ENCODE results near the gene THAP7. TPM values are rescaled to one million over a fixed set of nuclear protein-coding genes. Genes with fewer than 3 reads are reported as not detected.

Gene THAP7
- total and polyA plus RNA-seq, 2 donors (not counting 1 experiment from before 2014, with no cell fraction given), result 37.7 to 70.1 TPM

DNA sequence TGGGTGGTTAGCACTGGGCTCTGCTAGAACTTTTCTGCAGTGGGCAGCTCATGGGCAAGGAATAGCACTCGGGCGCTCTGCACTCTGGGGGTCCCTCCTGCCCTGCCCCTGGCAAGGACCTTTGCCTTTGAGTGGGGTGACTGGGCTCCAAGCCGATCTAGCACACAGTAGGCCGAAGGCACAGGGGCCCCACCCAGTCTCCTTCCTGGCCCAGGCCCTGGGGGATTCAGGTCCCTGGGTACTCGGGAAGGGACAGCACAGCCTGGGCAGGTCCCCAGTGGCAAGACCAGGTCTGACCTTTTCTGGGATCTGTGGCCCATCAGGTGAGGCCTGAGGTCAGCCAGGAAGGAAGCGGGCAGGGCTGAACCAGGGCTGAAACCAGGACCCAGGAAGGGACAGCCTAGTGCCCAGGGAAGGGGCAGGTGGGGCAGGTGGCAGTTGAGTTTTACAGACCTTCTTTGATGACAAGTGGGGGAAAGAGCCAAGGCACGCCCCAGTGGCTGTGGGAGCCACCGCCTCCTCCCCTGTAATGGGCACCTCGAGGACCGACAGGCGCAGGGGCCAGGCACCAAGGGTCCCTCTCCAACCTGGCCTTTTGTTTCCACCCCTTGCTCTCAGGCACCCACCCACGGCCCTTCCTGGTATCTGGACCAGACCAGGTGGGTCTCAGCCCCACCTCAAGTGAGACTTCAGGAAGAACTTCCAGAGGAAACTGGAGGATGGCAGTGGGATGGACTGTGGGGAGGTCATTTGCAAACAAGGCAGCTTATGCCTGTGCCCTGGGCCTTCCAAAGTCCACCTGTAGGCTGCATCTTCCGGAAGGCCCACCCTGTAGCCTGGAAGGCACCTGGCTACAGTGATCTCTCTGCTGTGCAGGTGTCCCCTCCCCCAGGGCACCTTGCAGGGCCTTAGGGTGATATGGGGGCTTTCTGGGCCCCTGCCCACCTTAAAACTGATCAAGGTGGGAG lies 35.7 kb downstream of the THAP7 start:
- H3K4me1 ChIP-seq (ENCODE audit: control insufficient read depth in 2 of 2, insufficient read depth in 2 of 2, low read length in 2 of 2), result peaks cover 36 to 54% of the 10 kb centered on the region in 2 donors
- ATAC-seq (ENCODE audit: low read depth), result no peak
- Mint-ChIP-seq H3K4me1 (peaks cover 46% of the 10 kb centered on the region), H3K27ac (peak overlapping the region; percentile 56), H3K4me3 (peak overlapping the region; percentile 70), H3K9me3 (ENCODE audit: insufficient read depth) (no peaks in the 10 kb centered on the region), H3K27me3 (peaks cover 3% of the 10 kb centered on the region)
- peak overlapping the region; percentile 79 for H2AFZ ChIP-seq (ENCODE audit: insufficient read depth, low read depth, low read length, poor library complexity, severe bottlenecking)
- intact Hi-C loops (cut with micrococcal nuclease), result no loop called here
- no peaks in the 10 kb centered on the region for H4K20me1 ChIP-seq (ENCODE audit: control insufficient read depth, insufficient read depth, low read length, poor library complexity, severe bottlenecking)
- CTCF ChIA-PET, result no interaction called here
- no peaks in the 10 kb centered on the region for H3K36me3 ChIP-seq (replicated peaks in 1 of 2; ENCODE audit: control extremely low read depth in 1 of 2, control insufficient read depth in 1 of 2, extremely low read depth in 1 of 2, insufficient read depth in 2 of 2, low read length in 1 of 2)
- H3K79me2 ChIP-seq (ENCODE audit: control insufficient read depth, insufficient read depth, low read length), result no peaks in the 10 kb centered on the region
- no peak for DNase-seq
- H3K9me3 ChIP-seq (ENCODE audit: control extremely low read depth in 1 of 3, control insufficient read depth in 2 of 3, insufficient read depth in 1 of 3, low read length in 2 of 3), result no peaks in the 10 kb centered on the region
- TF ChIP-seq EZH2 (IDR thresholded peaks at IDR 0.05; ENCODE audit: borderline replicate concordance, insufficient read depth, low read depth, low read length, poor library complexity, severe bottlenecking), result no peak
- TF ChIP-seq CTCF (IDR thresholded peaks at IDR 0.05), result no peak
- POLR2A ChIA-PET, result no interaction called here
- H3K9ac ChIP-seq (ENCODE audit: low read length), result no peak overlapping the region
- no peak overlapping the region for H3K27ac ChIP-seq (ENCODE audit: low read length in 2 of 2)
- H3K4me2 ChIP-seq (replicated peaks; ENCODE audit: low read depth, low read length, poor library complexity, severe bottlenecking), result peak overlapping the region; percentile 94
- peaks cover 0 to 17% (median 2%) of the 10 kb centered on the region in 4 experiments for H3K27me3 ChIP-seq (replicated peaks in 1 of 4; ENCODE audit: control extremely low read depth in 1 of 4, control insufficient read depth in 3 of 4, insufficient read depth in 4 of 4, low read length in 3 of 4)
- 76% methylated on average over 12 of the region's 13 CpGs for WGBS (ENCODE audit: insufficient coverage)
- no peak overlapping the region for H3K4me3 ChIP-seq (ENCODE audit: control extremely low read depth in 1 of 5, extremely low read depth in 1 of 5, insufficient read depth in 1 of 5, low read depth in 2 of 5, low read length in 4 of 5)
